IgD-negative memory B cell (primary cell): ENCODE results near the gene NINJ1. TPM values are rescaled to one million over a fixed set of nuclear protein-coding genes. Genes with fewer than 3 reads are reported as not detected.

Experiments used
- H3K27ac Mint-ChIP-seq, 3 donors: one replicate each; pipeline ENCODE4 v1.8.0; 2020 to 2022; ENCODE audit warnings: mild to moderate bottlenecking in 3 of 3, mixed read lengths in 3 of 3, moderate library complexity in 1 of 3
- H3K27me3 Mint-ChIP-seq: one replicate; pipeline ENCODE4 v1.8.0; 2021; ENCODE audit warnings: mixed read lengths
- H3K36me3 Mint-ChIP-seq: one replicate; pipeline ENCODE4 v1.8.0; 2020; ENCODE audit warnings: mild to moderate bottlenecking, mixed read lengths
- H3K4me1 Mint-ChIP-seq, 3 donors: one replicate each; pipeline ENCODE4 v1.8.0; 2020 to 2022; ENCODE audit warnings: mixed read lengths in 3 of 3, mild to moderate bottlenecking in 1 of 3
- H3K4me3 Mint-ChIP-seq, 4 donors: one replicate each; pipeline ENCODE4 v1.8.0; 2020 to 2022; ENCODE audit warnings: mild to moderate bottlenecking in 4 of 4, mixed read lengths in 4 of 4, moderate library complexity in 3 of 4
- H3K9me3 Mint-ChIP-seq, 3 donors: one replicate each; pipeline ENCODE4 v1.8.0; 2020 to 2021; ENCODE audit warnings: mixed read lengths in 3 of 3, mild to moderate bottlenecking in 1 of 3
- polyA plus RNA-seq: library from polyadenylated mRNA; unstranded; fragments of 300-500 nt; fragmentation: Illumina TruSeq; gene quantifications from one replicate; pipeline ENCODE4 v1.2.3, GENCODE V29; 2021

Gene NINJ1
- polyA plus RNA-seq, 1 donor from 2014 or later = 8.3 TPM

DNA sequence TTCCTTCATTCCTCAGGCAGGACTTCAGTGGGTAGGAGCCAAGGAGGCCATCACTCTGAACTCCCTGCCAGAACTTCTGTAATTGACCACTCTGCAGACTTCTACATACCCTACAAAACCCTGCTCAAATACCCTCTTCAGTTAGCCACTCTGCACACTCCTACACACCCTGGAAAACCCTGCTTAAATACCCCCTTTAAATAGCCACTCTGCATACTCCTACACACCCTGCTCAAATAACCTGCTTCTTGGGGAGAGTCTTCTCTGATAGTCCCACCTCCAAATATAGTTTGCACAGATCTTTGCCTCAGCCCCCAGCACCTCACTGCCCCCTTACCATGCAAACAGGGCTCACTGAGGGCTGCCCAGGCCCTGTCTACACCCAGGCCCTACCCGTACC is 56.7 kb downstream of the NINJ1 start:
- peak overlapping the region in 1 of 3 donors; percentile 17 for H3K27ac Mint-ChIP-seq
- H3K27me3 Mint-ChIP-seq = no peaks in the 10 kb centered on the region
- H3K4me3 Mint-ChIP-seq = no peak overlapping the region
- peaks cover 3% of the 10 kb centered on the region for H3K36me3 Mint-ChIP-seq
- peaks cover 5 to 12% (median 9%) of the 10 kb centered on the region in 3 donors for H3K4me1 Mint-ChIP-seq
- H3K9me3 Mint-ChIP-seq = no peaks in the 10 kb centered on the region

DNA sequence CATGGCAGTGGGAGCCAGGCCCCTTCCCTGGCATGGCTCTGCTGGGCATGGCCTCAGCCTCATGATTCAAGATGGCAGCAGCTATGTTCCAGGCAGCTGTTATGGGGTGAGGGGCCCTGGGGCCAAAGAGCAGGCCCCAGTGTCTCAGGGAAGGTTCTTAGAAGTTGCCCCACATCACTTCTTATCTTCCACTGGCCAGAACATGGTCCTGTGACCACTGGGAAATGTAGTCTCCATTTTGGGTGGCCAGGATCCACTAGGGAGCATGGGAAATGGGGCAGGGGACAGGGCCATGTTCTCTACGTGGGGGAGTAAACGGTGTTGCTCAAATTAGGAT is 57.3 kb downstream of the NINJ1 start:
- H3K36me3 Mint-ChIP-seq = peaks cover 3% of the 10 kb centered on the region
- no peak overlapping the region for H3K27ac Mint-ChIP-seq
- no peaks in the 10 kb centered on the region for H3K9me3 Mint-ChIP-seq
- H3K4me1 Mint-ChIP-seq = peaks cover 5 to 12% (median 9%) of the 10 kb centered on the region in 3 donors
- no peak overlapping the region for H3K4me3 Mint-ChIP-seq
- no peaks in the 10 kb centered on the region for H3K27me3 Mint-ChIP-seq

DNA sequence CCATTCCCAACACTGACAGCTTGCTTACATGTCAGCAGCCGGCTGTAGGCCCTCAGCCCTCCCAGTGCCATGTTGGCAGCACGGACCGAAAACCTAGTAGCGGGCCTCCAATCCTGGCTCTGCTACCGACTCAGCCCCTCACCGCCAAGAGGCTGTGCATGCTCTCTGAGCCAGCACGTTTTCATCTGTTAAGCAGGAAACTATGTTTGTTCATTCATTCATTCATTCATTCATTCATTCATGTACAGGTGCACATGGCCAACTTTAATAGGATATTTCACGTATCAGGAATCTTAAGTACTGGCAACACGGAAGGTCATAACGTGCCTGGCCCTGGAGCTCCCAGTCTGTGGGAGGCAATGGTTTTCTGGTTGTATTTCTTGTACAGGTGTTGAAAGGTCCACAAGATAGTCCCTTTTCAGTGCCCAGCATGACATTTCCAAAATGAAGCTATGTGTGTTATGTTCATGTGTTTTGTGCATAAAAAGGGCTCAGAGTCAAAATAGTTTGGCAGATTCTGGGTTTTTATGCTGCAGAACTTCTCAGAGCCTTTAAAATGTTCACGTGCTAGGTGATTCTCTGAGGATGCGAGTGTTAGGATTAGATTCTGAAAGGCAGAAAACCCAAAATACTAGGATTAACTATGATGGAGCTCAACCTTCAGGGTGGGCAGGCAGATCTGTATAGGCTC is 57.8 kb downstream of the NINJ1 start:
- no peaks in the 10 kb centered on the region for H3K9me3 Mint-ChIP-seq
- H3K4me1 Mint-ChIP-seq = peaks cover 5 to 13% (median 9%) of the 10 kb centered on the region in 3 donors

DNA sequence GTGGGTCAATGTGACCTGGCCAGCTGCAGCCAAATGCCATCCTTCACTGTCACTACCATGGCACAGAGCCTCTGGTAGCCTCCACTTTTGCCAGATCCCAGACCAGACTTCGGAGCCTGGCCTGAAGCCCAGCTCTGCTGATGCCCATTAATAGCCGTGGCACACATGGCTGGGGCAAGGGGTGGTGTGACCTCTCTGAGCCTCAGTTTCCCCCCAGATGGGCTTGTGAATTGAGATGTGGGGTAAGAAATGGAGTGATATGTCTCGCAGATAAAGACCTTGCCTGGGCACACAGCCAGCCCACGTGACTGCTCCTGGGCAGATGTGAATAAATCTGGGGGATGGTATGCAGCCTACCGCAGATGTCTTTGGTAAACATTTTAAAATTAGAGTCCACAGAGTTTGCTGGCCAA is 61.7 kb downstream of the NINJ1 start:
- Mint-ChIP-seq H3K27me3 (no peaks in the 10 kb centered on the region), H3K4me1 (peaks cover 18 to 23% (median 21%) of the 10 kb centered on the region in 3 donors), H3K4me3 (no peak overlapping the region), H3K36me3 (peaks cover 5% of the 10 kb centered on the region), H3K27ac (no peak overlapping the region), H3K9me3 (no peaks in the 10 kb centered on the region)

More for the DNA sequence above, 57.8 kb downstream of the NINJ1 start:
- no peaks in the 10 kb centered on the region for H3K27me3 Mint-ChIP-seq
- H3K4me3 Mint-ChIP-seq = no peak overlapping the region
- peaks cover 3% of the 10 kb centered on the region for H3K36me3 Mint-ChIP-seq
- H3K27ac Mint-ChIP-seq = no peak overlapping the region

Other genes with a start within 250 kb of the NINJ1 start
- gene FGD3, start 186.7 kb downstream of the NINJ1 start, polyA plus RNA-seq = 86.1 TPM
- gene SUSD3, start 75.5 kb downstream of the NINJ1 start, polyA plus RNA-seq = 96.3 TPM
- gene CARD19, start 38.0 kb downstream of the NINJ1 start, polyA plus RNA-seq = 36.2 TPM
- 0.18 TPM for gene WNK2, start 49.9 kb upstream of the NINJ1 start, polyA plus RNA-seq